Measurements from ENCODE around the gene ZNHIT6.
A peak's percentile ranks its signal among the peaks of the same experiment; 100 is the strongest.
"Not testable (repeated sequence)": the region's sequence is repeated elsewhere in the genome, so short reads cannot be mapped to it uniquely, and the experiment has no call there.

ZNHIT6 gene

DNA sequence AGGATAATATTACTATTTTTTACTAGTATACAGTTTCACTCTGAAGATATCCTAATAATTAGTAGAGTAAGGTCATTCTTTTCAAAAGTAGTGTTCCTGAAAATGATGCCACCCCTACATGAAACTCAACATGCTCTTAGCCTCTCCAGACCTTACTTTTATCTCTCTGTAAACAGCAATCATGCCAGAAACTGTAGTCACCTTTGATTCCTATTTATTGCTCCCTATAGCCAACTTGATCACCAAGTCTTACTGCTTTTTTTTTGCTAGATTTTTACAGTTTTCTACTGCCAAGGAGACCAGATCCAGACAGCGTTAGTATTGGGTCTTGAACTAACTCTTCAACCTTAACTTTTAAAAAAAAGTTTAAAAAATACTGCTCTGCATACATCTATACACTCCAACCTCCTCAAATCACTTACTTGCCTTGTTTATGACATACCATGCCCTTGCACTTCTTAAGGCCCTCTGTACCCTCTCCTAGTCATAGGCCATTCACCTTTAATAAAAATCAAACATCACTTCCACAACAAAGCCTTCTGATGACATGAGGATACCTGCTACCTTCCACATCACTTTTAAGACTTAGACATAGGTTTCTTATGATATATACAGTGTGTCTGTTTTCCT is 36.1 kb downstream of the ZNHIT6 start:
- no peak for DNase-seq (ENCODE audit: low read depth, low spot score)

DNA sequence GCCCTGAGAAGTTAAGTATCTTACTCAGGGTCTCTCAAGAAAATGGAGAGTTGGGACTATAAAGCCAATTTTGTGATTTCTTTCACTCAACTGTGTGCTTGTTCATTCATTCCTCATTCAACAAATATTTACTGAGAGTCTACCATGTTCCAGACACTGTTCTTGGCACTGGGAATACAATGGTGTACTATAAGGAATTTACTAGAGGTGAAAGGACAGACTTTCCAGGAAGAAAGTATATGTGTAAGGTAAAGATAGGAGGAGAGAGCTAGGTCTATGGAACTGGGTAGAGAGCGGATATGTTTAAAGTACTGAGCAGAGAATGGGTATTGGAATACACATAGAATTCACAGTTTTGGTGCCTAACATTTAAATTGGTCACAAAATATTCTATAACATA is 42.3 kb downstream of the ZNHIT6 start:
- DNase-seq (ENCODE audit: low read depth, low spot score): no peak

DNA sequence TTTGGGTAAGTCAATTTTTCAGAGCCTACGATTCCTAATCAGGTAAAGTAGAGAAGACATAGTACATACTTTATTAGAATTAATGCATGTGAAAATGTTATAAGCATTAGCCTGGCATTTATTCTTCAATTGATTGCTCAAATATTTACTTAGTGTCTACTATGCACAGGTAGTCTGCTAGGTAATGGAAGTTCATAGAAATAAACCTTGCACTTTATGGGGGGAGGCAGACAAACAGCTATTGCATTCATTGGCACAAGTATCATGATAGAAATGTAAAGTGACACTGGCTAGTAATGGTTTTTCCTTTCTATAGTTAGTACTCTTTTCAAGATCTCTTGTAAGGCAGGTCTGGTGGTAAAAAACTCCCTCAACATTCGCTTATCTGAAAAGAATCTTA is 44.9 kb downstream of the ZNHIT6 start:
- DNase-seq (ENCODE audit: low read depth, low spot score): no peak

DNA sequence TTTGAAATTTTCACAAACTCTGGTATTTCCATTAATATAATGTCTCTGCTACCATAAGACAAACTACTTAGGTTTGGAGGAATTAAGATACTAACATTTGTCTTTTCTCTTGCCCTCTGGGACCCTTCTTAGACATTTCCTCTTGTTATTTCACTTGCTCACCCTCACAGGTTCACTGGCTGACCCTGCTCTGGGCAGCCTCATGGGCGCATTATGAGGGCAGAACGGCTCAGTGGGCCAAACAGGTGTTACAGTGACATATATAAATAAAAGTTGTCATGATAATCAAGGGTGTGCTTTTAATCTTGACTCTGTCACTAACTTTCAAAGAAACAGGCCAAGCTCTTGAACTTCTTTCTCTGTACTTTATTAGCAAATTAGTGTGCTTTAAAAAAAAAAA is 46.5 kb downstream of the ZNHIT6 start:
- DNase-seq (ENCODE audit: low read depth, low spot score): no peak

DNA sequence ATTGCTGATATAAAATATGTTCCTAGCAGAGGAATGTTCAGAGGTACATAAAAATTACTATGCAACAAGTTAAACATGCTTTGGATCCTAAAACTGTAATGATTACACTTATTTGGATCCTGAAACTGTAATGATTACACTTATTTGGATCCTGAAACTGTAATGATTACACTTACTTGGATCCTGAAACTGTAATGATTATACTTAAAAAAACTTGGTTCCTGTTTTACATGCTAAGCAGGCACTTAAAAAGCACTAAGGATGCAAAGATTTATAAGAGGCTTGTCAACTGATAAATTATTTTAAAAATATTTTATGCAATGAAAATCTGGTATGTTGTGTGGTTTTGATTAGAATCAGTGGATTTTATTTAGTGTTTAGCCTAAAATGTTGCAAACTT is 47.7 kb downstream of the ZNHIT6 start:
- DNase-seq (ENCODE audit: low read depth, low spot score): no peak

DNA sequence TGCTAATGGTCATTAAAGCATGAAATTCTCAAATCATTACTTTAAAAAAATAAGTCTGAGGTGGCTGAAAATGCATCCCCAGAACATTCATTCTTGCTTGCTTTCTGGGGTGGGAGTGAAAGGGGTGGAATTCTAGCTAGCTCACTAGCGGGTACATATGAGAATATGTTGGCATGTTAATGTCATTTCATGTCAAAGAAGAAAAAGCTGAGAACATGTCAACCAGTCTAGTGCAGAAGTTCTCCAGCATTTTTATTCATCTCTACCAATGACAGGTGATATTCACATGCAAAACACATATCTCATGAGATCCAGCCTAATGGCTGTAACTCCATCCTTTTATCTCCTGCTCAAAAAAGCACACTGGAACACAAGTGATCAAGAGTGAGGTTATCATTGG is 49.1 kb downstream of the ZNHIT6 start:
- DNase-seq (ENCODE audit: low read depth, low spot score): no peak

DNA sequence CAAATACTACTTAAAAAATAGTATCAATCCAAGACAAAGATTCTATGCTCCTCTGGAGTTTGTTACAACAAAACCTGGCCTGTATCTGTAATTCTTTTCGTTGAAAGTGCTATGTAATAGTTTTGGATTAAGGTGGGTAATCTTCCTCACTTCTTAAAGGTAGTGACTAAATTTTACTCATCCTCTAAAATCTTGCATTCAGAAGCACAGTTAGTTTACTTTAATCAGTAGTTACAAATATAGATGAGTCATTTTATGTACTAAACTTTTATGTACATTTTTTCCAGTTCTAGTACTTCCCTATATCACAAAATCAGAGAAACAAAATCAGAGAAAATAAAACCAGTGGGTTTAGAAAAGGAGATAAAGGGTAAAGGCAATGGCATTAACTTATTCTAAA is 51.3 kb downstream of the ZNHIT6 start:
- no peak for DNase-seq (ENCODE audit: low read depth, low spot score)

DNA sequence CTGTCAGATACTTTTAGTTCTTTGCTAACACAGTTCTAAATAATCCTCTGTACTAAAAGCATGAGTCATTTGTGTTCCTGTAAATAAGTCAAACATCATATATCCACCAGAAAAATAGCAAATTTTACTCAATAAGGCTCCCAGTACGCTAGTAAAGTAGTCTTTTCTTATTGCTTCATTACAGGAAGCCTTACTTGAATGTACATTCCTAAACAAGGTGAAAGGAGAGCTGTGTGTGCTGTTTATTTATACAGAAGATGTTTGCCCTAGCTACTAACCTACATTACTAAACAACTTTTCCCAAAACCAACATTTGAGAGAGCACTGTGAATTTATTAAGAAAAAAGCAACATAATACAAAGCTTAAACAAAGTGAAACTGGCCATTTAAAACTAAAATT is 52.0 kb downstream of the ZNHIT6 start:
- DNase-seq (ENCODE audit: low read depth, low spot score): no peak

DNA sequence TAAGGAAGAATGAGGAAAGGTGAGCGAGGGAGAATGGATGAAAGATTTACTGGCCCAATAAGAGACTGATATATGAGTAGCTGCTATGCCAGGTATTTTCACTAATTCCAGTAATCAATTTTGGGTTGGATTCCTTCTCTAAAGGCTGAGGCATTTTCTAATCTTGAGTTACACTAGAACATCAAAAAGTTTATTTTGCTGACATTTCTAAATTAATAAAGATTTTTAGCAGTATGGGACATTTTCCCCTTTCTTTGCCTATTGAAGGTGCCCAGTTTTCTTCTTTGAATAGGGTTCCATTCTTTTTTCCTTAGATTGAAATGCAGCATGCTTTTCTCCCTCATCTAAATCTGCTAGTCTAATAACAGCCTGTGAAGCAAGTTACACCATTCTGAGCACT is 52.9 kb downstream of the ZNHIT6 start:
- no peak for DNase-seq (ENCODE audit: low read depth, low spot score)

DNA sequence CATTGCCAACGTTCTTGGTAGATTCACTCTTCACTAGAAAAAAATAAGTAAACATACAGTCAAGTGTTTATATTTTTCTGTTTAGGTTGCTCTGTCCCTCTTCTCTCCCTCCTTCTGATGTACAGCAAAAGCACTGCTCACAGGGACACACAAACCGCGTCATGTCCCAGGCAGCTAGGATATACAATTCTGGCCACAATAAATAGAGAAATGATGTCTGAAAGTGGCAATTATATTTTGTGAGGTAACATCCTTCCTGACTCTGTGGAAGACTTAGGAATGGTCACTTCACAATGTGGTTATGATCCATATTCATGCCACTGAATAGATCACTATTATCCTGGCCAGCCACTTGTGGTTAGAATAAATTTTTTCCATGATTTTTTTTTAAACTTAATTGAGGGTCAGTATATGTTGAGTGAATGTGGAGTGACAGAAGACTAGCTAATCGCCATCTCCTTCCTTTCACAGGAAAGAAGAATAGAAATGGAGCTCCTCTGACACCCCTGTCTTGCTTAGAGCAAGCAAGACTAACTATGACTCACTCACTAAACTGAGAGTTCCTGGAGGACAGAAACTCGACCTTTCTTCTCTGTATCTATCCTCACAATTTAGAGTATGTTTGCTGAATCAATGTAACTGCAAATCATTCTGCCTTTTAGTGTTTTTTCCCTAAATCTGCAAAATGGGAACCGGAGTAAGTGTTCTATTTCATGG is 54.0 kb downstream of the ZNHIT6 start:
- no peak for DNase-seq (ENCODE audit: low read depth, low spot score)

DNA sequence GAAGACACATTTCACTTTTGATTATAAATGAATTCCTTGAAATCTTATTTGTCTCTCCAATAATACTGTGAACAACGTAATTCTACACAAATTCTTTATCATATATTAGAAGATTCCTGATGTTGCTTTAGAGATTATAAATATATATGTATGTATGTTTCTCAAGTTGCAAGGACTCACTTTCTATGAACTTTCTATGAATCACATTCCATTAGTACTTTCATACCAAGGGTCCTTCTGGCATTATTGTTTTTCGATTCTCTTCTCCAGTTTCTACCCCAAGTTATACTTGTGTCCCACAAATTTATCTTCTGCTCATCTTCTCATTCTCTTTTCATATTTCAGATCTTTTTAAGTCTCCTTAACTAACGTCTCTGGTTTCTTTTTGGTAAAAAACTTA is 55.9 kb downstream of the ZNHIT6 start:
- DNase-seq (ENCODE audit: low read depth, low spot score): no peak

DNA sequence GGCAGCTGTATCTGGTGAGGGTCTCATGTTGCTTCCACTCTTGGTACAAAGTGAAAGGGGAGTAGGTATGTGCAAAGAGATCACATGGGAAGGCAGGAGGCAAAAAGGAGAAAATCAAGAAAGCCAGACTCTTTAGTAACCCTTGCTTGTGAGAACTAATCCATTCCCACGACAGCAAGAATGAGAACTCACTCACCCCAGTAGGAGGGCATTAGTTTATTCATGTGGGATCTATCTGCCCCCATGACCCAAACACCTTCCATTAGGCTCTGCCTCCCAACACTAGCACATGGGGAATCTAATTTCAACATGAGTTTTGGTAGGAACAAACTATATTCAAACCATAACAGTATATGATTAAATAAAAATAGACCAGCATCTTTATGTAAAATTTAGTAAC is 57.6 kb downstream of the ZNHIT6 start:
- DNase-seq (ENCODE audit: low read depth, low spot score): no peak

DNA sequence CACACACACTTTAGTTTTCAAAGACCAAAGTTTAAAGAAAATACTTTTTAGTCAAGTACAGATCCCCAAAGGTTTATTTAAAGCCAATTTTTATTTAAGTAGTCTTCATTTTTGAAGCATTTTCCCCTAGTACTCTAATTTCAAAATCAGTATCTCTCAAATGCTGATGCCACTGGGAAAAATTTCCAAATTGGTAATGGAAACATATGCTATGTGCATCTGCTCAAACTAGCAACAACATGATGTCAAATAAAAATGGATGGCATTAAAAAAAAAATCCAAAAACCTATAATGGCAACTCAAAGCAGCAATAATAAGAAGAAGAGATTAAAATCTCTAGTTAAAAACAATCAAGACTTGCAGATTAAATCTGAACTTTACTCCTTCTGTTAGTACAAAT is 58.6 kb downstream of the ZNHIT6 start:
- no peak for DNase-seq (ENCODE audit: low read depth, low spot score)

DNA sequence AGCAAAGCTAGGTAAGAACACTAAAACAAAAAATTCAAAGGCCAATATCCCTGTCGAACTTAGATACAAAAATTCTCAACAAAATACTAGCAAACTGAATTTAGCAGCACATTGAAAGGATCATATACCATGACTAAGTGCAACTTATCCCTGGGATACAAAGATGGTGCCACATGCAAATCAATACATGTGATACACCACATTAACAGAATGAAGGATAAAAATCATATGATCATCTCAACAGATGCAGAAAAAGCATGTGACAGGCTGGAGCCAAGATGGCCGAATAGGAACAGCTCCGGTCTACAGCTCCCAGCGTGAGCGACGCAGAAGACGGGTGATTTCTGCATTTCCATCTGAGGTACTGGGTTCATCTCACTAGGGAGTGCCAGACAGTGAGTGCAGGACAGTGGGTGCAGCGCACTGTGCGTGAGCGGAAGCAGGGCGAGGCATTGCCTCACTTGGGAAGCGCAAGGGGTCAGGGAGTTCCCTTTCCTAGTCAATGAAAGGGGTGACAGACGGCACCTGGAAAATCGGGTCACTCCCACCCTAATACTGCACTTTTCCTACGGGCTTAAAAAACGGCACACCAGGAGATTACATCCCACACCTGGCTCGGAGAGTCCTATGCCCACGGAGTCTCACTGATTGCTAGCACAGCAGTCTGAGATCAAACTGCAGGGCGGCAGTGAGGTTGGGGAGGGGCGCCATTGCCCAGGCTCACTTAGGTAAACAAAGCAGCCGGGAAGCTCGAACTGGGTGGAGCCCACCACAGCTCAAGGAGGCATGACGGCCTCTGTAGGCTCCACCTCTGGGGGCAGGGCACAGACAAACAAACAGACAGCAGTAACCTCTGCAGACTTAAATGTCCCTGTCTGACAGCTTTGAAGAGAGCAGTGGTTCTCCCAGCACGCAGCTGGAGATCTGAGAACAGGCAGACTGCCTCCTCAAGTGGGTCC is 66.4 kb downstream of the ZNHIT6 start:
- DNase-seq (ENCODE audit: low read depth, low spot score): peak; percentile 82

DNA sequence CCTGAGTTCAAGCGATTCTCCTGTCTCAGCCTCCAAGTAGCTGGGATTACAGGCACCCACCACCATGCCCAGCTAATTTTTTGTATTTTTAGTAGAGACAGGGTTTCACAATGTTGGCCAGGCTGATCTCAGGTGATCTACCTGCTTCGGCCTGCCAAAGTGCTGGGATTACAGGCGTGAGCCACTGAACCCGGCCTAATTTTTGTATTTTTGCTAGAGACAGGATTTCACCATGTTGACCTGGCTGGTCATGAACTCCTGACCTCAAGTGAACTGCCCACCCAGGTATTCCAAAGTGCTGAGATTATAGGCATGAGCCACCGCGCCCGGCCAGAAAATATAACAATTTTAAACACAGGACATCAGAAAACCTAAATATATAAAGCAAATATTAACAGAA is 68.3 kb downstream of the ZNHIT6 start:
- not testable (repeated sequence) for DNase-seq (ENCODE audit: low read depth, low spot score)

DNA sequence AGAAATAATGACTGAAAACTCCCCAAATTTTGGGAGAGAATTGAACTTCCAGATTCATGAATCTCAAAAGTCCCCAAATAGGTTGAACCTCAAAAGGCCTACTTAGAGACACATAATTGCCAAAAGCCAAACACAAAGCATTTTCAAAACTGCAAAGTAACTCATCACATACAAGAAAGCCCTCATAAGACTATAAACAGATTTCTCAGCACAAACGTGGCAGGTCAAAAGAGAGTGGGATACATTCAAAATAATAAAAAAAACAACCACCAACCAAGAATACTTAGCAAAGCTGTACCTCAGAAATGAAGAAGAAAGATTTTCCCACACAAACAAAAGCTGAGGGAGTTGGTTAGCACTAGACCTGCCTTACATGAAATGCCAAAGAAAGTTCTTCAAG is 69.8 kb downstream of the ZNHIT6 start:
- no peak for DNase-seq (ENCODE audit: low read depth, low spot score)

DNA sequence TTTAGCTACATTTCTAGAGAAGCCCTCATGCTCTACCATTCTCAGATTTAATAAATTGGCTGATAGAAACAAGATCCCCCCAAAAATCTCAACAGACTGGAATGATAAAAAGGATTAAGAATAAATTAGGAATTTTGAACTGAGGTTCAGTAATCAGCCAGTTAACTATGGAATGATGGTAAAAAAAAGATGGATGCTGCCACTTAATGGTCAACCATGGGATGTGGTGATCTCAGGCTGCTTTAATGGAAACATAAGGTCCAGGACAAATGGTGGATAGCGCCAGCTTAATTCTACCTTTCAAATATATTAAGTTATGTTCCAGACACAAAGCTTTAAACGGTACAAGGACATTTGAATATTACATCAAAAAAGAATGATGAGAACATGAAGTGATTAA is 77.7 kb downstream of the ZNHIT6 start:
- DNase-seq (ENCODE audit: low read depth, low spot score): no peak

DNA sequence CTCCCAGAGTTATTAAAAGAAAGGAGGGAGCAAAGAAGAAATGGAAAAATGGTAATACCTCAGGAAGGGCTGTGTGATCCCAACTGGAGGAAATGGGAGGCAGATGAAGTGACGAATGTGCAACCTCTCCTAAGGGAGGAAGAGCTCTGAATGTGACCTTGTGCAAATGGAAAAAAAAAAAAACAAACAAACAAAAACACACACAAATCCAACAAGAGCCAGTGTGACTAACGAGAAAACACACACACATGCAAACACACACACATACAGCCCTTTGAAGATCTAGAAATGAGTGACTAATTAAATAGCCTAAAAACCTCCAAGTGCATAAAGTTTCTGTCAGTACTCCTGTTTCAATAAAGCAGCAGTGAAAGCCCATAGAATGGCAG is 78.7 kb downstream of the ZNHIT6 start:
- DNase-seq (ENCODE audit: low read depth, low spot score): no peak

DNA sequence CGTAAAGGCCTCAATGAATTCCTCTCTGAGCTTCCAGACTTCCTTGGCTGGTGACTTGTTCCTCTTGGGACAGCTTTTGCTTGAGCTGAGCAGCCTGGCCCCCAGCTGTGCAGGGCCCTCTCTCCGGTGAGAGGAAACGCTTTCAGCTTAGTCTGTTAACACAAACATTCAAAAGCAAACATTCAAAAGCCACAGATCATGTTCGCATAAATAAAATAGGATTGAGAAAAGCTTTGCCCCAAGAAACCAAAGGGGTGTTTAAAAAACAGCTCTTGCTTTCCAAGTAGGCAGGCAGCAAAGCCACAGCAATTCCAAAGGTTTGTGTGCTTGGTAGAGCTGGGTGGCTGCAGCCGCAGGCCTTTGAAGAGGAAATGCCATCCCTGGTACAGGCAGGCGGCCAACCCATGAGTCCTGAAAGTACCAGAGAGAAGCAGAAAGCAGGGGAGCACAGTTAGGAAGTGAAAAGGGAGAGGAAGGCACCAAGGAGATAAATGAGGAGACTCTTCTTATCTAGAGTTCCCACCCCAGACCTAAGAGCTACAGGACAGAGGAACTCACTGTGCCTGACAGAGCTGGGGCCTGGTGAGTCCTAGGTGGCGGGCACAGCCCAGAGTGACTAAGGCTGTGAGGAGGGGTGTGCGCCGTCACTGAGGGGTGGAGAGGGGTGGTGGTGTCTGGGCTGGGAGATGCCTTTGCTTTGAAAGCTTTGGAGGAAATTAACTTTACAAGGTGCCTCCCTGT is 79.3 kb downstream of the ZNHIT6 start:
- DNase-seq (ENCODE audit: low read depth, low spot score): peak; percentile 55

DNA sequence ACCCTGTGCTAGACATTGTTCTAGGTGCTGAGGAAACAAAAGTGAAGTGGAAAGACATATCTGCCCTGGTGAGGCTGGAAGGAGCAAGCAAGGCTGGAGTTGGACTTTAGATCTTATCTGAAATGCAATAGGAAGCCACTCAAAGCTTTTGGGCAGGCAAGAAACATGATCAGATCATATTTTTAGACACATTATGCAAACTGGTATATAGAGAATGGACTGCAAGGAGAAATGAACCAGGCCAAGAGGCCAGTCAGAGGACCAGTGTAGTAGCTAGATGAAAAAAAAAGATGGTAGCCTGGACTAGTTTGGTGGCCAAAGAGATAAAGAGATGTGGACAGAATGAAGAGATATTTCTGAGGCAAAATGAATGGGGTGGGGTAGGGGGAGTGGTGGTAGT is 81.4 kb downstream of the ZNHIT6 start:
- no peak for DNase-seq (ENCODE audit: low read depth, low spot score)

DNA sequence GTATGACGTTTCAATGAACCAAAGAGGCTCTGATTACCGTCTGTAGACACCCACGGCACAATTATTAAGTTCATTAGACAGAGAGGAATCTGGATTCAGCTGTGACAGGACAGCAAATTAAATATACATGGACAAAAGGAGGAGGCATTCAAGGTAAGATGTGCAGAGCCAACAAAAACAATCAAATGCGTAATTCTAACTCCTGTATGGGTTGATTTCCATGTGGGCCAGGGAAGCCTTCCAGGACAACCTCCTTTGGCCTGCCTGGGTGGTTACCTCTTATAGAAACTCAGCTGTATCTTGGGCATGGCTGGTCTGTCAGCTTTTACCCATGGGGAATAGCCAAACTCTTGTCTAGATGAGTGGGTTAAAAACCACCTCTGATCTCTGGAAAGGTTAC is 83.9 kb downstream of the ZNHIT6 start:
- DNase-seq (ENCODE audit: low read depth, low spot score): no peak

DNA sequence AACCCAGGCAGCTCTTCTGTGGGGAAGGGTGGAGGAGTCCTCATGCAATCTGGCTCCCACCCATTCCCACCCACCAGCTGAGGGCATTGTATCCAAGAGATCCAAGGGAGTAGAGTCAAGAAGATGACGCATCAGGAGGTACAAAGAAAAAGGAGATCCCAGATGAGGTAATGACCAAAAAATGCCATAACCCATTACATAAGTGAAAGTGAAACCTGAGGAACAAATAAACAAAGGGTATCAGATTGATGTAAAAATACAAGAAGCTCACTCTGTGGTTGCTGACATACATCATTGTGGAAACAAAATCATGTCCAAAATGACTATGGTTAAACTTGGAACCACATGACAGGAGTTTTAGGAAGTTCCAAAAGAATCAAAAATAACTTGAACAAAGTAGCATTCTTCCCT is 85.2 kb downstream of the ZNHIT6 start:
- no peak for DNase-seq (ENCODE audit: low read depth, low spot score)

All from ELF-1 (cell line).